Lower leg skin (tissue), 4 donors: Measurements from ENCODE around the gene PEBP1. TPM values are rescaled to one million over a fixed set of nuclear protein-coding genes. Genes with fewer than 3 reads are reported as not detected.

Experiments
- DNase-seq, 2 donors: peaks; one replicate each; pipeline ENCODE4 v3.0.0-alpha.2; 2019; ENCODE audit warnings: low spot score in 2 of 2
- H3K4me3 ChIP-seq: fragments of 200-600 bp; sonication (generic); 2 replicates; pipeline ENCODE4 v1.5.1; 2017; ENCODE audit warnings: mild to moderate bottlenecking, low read depth; ENCODE audit not compliant: poor library complexity, severe bottlenecking
- POLR2A ChIP-seq, 2 donors: fragments of 450-650 bp; IDR thresholded peaks; one replicate each; pipeline ENCODE4 v1.6.1; 2016 to 2017; ENCODE audit warnings: antibody characterized with exemption in 2 of 2, mild to moderate bottlenecking in 1 of 2, moderate library complexity in 1 of 2
- WGBS, 2 donors: methylation state at CpG; one replicate each; pipeline ENCODE4 v1.1.5; 2018; 5-methylcytosine and 5-hydroxymethylcytosine counted together
- intact Hi-C: fragments of 100-400 bp; cut with DNase I; formaldehyde crosslinking; loops from one replicate; pipeline ENCODE4 v1.15.0; 2023; ENCODE audit warnings: low total_unique reads
- total RNA-seq, 4 donors: library from RNA; depleted of rRNA; stranded (reverse); fragments of >200 nt; gene quantifications; one replicate each; pipeline ENCODE4 v1.1.0, GENCODE V29; 2016
- TF ChIP-seq, protein P1 (sequence below), 3 donors: fragments of 450-650 bp; IDR thresholded peaks; one replicate each; pipeline ENCODE4 v1.5.1; 2016; ENCODE audit warnings: antibody characterized with exemption in 3 of 3, mild to moderate bottlenecking in 3 of 3, moderate library complexity in 2 of 3

The PEBP1 gene
- total RNA-seq, 4 donors from 2014 or later = 192 to 447 (median 328) TPM

DNA sequence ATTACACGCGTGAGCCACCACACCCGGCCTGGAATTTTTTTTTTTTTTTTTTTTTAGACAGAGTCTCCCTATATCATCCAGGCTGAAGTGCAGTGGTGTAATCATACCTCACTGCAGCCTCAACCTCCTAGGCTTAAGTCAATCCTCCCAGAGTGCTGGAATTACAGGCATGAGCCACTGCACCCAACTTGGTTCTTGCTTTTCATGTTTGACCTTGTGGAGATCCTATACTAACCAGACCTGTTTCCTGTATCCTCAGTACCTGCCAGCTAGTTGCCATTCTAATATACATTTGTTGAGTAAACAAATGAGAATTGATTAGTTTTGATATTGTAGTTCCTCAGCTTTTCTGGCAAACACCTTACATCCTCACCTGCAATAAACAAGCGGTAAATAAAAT is 28.9 kb upstream of the PEBP1 start:
- intact Hi-C loops = no loop called here
- no peak for DNase-seq
- WGBS, 2 donors = 54 to 66% methylated on average over 4 of the region's 4 CpGs
- no peak overlapping the region for H3K4me3 ChIP-seq
- TF ChIP-seq, protein P1, sequence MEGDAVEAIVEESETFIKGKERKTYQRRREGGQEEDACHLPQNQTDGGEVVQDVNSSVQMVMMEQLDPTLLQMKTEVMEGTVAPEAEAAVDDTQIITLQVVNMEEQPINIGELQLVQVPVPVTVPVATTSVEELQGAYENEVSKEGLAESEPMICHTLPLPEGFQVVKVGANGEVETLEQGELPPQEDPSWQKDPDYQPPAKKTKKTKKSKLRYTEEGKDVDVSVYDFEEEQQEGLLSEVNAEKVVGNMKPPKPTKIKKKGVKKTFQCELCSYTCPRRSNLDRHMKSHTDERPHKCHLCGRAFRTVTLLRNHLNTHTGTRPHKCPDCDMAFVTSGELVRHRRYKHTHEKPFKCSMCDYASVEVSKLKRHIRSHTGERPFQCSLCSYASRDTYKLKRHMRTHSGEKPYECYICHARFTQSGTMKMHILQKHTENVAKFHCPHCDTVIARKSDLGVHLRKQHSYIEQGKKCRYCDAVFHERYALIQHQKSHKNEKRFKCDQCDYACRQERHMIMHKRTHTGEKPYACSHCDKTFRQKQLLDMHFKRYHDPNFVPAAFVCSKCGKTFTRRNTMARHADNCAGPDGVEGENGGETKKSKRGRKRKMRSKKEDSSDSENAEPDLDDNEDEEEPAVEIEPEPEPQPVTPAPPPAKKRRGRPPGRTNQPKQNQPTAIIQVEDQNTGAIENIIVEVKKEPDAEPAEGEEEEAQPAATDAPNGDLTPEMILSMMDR (IDR thresholded peaks at IDR 0.05) = no peak
- no peak for TF ChIP-seq POLR2A (IDR thresholded peaks at IDR 0.05)

DNA sequence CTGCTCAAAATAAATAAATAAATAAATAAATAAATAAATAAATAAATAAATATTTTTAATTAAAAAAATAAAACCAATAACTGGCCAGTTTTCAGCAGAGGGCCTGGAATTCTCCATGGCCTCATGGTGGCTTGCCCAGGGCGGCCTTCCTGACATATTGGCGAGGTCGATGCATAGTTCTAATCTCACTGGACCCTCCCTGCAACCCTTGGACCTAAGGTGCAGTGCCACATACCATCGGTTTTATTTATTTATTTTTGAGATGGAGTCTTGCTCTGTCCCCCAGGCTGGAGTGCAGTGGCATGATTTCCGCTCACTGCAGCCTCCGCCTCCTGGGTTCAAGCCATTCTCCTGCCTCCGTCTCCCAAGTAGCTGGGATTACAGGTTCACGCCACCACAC is 28.2 kb upstream of the PEBP1 start:
- no peak overlapping the region for H3K4me3 ChIP-seq
- no peak for TF ChIP-seq POLR2A (IDR thresholded peaks at IDR 0.05)
- TF ChIP-seq, protein P1 (IDR thresholded peaks at IDR 0.05) = no peak
- WGBS, 2 donors = 95% methylated on average over 8 of the region's 8 CpGs
- intact Hi-C loops = no loop called here
- no peak for DNase-seq

DNA sequence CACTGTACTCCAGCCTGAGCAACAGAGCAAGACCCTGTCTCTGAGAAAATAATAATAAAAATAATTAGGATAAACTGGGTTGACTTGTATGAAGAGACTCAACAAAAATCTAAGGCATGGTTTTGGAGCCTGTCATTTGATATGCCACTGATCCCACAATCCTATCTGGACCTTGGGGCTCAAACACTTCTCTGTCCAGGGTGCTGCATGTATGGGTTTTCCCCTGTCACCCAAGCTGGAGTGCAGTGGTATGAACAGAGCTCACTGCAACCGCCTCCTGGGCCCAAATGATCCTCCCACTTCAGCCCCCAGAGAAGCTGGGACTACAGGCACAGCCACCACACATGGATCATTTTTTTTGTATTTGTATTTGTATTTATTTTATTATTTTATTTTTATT is 26.8 kb upstream of the PEBP1 start:
- no peak overlapping the region for H3K4me3 ChIP-seq
- intact Hi-C loops = no loop called here
- TF ChIP-seq, protein P1 (IDR thresholded peaks at IDR 0.05) = no peak
- TF ChIP-seq POLR2A (IDR thresholded peaks at IDR 0.05) = no peak
- 91 to 92% methylated on average over 1 of the region's 1 CpG for WGBS, 2 donors
- no peak for DNase-seq

DNA sequence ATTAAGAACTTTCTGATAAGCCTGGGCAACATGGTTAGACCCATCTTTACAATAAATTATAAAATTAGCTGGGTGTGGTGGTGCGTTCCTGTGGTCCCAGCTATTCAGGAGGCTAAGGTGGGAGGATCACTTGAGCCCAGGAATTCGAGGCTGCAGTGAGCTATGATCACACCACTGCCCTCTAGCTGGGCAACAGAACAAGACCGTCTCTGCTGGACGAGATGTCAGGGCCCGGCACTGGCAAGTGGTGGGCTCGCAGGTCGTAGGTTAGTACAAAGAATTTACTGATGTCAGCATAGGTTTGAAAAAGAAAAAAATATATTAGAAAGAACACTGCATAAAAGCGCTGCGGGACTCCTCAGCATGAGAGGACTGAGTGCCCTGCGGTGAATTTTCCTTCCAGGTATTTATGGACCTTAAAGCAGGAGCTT is 16.5 kb upstream of the PEBP1 start:
- intact Hi-C loops = no loop called here
- H3K4me3 ChIP-seq = no peak overlapping the region
- 86 to 87% methylated on average over 10 of the region's 10 CpGs for WGBS, 2 donors

DNA sequence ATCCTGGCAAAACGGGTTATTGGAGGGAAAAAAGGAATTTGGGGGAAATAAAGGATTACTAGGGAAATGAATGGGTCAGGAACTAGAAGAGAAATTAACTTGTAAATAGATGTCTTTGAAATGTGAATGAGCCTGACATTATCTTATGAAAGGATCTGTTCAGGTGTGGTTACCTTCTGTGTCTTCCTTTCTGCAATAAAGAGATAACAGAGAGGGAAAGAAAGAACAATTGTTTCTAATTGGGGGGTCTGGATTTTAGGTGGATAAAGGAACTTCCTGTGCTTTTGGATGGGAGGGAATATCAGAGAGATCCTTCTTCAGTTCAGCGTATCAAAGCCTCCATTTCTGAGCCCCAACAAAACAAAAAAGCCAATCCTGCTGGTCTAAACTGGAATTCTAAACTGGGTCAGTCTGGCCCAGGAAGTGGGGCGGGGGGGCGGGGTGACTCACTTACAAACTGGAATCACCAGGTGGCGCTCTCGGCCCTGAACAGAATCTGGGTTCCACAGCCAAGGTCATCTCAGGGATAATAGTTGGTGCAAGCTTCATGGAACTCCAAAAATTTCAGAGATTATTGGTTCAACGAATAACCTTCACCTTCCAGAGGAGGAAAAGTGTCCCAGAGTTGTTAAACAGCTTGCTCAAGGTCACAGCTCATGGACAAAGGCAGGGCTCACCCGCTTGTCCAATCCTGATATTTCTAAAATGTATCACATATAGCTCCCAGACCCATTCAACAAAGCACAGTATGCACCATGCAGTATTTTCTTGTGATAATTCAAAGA is 15.2 kb upstream of the PEBP1 start:
- intact Hi-C loops = no loop called here
- TF ChIP-seq POLR2A (IDR thresholded peaks at IDR 0.05) = no peak
- TF ChIP-seq, protein P1 (IDR thresholded peaks at IDR 0.05) = no peak
- 29% methylated on average over 8 of the region's 8 CpGs for WGBS, 2 donors

More for the DNA sequence above, 16.5 kb upstream of the PEBP1 start:
- DNase-seq = no peak
- no peak for TF ChIP-seq POLR2A (IDR thresholded peaks at IDR 0.05)
- TF ChIP-seq, protein P1 (IDR thresholded peaks at IDR 0.05) = no peak

More for the DNA sequence above, 15.2 kb upstream of the PEBP1 start:
- DNase-seq = peak; percentile 67 to 94
- H3K4me3 ChIP-seq = no peak overlapping the region
